ENCODE measurements around the gene TAF6.
A peak's percentile ranks its signal among the peaks of the same experiment; 100 is the strongest.

Gene TAF6

DNA sequence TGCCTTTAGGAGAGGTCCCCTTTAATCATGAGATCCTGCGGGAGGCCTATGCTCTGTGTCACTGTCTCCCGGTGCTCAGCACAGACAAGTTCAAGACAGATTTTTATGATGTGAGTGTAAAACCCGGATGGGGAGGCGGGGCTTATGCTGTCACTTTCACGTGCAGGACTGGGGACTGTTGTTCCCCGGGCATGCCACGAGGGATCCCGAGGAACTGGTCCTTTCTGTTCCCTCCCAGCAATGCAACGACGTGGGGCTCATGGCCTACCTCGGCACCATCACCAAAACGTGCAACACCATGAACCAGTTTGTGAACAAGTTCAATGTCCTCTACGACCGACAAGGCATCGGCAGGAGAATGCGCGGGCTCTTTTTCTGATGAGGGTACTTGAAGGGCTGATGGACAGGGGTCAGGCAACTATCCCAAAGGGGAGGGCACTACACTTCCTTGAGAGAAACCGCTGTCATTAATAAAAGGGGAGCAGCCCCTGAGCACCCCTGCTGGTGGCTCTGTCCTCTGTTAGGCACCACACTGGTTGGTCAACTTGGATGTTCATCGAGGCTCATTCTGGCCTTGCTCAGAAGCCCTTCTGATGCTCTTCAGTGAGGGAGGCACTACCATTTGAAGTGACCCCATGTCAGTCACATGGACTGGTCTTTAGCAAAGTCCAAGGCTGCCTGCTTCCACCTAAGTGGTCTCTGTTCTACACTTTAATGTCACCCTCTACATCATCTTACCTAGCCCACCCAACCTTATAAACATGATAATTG, 27.6 kb downstream of the TAF6 start:
- no peak for TF ChIP-seq ZBTB7A (IDR thresholded peaks at IDR 0.05; ENCODE audit: low read depth)
- TF ChIP-seq RAD21 (IDR thresholded peaks at IDR 0.05; ENCODE audit: low read depth): no peak
- TF ChIP-seq NFIC (IDR thresholded peaks at IDR 0.05): no peak
- TF ChIP-seq CREB1 (IDR thresholded peaks at IDR 0.05; ENCODE audit: low read depth): no peak
- TF ChIP-seq USF1 (IDR thresholded peaks at IDR 0.05): no peak
- TF ChIP-seq TEAD4 (IDR thresholded peaks at IDR 0.05): no peak
- TF ChIP-seq CEBPB (IDR thresholded peaks at IDR 0.05): no peak
- no peak for TF ChIP-seq EP300 (IDR thresholded peaks at IDR 0.05; ENCODE audit: borderline replicate concordance)
- TF ChIP-seq FOXM1 (IDR thresholded peaks at IDR 0.05; ENCODE audit: borderline replicate concordance, low read depth): no peak
- TF ChIP-seq, protein P1, sequence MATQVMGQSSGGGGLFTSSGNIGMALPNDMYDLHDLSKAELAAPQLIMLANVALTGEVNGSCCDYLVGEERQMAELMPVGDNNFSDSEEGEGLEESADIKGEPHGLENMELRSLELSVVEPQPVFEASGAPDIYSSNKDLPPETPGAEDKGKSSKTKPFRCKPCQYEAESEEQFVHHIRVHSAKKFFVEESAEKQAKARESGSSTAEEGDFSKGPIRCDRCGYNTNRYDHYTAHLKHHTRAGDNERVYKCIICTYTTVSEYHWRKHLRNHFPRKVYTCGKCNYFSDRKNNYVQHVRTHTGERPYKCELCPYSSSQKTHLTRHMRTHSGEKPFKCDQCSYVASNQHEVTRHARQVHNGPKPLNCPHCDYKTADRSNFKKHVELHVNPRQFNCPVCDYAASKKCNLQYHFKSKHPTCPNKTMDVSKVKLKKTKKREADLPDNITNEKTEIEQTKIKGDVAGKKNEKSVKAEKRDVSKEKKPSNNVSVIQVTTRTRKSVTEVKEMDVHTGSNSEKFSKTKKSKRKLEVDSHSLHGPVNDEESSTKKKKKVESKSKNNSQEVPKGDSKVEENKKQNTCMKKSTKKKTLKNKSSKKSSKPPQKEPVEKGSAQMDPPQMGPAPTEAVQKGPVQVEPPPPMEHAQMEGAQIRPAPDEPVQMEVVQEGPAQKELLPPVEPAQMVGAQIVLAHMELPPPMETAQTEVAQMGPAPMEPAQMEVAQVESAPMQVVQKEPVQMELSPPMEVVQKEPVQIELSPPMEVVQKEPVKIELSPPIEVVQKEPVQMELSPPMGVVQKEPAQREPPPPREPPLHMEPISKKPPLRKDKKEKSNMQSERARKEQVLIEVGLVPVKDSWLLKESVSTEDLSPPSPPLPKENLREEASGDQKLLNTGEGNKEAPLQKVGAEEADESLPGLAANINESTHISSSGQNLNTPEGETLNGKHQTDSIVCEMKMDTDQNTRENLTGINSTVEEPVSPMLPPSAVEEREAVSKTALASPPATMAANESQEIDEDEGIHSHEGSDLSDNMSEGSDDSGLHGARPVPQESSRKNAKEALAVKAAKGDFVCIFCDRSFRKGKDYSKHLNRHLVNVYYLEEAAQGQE (IDR thresholded peaks at IDR 0.05; ENCODE audit: low read depth): no peak

DNA sequence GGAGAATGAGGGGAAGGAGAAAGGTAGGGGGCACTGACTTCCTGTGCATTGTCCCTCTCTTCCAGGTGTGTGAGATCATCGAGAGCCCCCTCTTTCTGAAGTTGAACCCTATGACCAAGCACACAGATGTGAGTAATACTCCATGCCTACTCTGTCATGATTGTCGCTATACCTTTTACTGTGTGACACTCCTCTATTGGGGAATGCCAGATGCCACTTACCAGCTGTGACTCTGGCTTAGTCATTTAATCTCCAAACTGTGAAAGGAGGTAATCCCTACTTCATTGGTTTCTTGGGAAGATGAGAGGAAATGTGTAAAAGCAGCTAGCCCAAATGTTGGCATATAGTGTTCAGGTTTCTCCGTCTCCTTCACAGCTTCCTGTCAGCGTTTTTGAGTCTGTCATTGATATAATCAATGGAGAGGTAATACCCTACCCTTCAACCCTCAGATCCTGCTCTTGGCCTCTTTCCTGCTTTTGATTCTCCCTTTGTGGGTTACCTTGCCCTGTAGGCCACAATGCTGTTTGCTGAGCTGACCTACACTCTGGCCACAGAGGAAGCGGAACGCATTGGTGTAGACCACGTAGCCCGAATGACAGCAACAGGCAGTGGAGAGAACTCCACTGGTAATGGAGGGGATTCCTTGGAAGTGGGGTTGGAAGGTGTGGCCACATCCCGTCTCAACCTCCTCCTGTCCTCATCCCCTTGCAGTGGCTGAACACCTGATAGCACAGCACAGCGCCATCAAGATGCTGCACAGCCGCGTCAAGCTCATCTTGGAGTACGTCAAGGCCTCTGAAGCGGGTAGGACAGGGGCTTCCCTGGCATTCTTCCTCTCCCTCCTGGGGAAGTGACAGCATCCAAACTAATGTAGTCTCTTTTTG, 28.4 kb downstream of the TAF6 start:
- TF ChIP-seq FOXM1 (IDR thresholded peaks at IDR 0.05; ENCODE audit: borderline replicate concordance, low read depth): no peak

DNA sequence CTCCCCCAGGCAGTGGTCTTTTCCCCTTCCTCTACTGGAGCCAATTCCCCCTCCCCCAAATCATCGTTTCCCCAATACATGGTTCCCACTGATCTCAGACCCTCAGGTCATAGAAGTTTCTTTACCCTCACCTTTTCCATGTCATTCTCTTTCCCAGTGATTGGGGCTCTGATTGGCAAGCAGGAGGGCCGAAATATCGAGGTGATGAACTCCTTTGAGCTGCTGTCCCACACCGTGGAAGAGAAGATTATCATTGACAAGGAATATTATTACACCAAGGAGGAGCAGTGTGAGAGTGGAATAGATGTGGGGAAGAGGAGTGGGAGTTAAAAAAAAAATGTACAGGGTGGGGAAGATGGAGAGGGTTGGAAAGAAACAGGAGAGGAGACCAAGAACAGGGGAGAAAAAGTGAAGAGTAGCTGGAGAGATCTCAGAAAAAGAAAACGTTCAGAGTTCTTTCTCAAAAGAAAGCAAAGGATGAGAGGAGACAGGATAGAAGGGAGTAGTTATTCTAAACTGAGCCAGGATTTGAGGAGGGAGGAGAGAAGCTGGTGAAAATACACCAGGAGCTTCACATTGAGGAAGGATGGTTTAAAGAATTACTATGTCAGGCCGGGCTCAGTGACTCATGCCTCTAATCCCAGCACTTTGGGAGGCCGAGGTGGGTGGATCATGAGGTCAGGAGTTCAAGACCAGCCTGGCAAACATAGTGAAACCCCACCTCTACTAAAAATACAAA, 29.5 kb downstream of the TAF6 start:
- TF ChIP-seq CEBPB (IDR thresholded peaks at IDR 0.05) (no peak), RAD21 (IDR thresholded peaks at IDR 0.05; ENCODE audit: low read depth) (no peak), CREB1 (IDR thresholded peaks at IDR 0.05; ENCODE audit: low read depth) (no peak), TAF1 (IDR thresholded peaks at IDR 0.05; ENCODE audit: low read depth) (no peak), FOXM1 (IDR thresholded peaks at IDR 0.05; ENCODE audit: borderline replicate concordance, low read depth) (no peak), NFIC (IDR thresholded peaks at IDR 0.05) (no peak), ZBTB7A (IDR thresholded peaks at IDR 0.05; ENCODE audit: low read depth) (no peak), YY1 (IDR thresholded peaks at IDR 0.05; ENCODE audit: low read depth) (no peak), USF1 (IDR thresholded peaks at IDR 0.05) (no peak), TCF12 (IDR thresholded peaks at IDR 0.05; ENCODE audit: low read depth) (no peak), TEAD4 (IDR thresholded peaks at IDR 0.05) (no peak), EGR1 (IDR thresholded peaks at IDR 0.05) (no peak)

DNA sequence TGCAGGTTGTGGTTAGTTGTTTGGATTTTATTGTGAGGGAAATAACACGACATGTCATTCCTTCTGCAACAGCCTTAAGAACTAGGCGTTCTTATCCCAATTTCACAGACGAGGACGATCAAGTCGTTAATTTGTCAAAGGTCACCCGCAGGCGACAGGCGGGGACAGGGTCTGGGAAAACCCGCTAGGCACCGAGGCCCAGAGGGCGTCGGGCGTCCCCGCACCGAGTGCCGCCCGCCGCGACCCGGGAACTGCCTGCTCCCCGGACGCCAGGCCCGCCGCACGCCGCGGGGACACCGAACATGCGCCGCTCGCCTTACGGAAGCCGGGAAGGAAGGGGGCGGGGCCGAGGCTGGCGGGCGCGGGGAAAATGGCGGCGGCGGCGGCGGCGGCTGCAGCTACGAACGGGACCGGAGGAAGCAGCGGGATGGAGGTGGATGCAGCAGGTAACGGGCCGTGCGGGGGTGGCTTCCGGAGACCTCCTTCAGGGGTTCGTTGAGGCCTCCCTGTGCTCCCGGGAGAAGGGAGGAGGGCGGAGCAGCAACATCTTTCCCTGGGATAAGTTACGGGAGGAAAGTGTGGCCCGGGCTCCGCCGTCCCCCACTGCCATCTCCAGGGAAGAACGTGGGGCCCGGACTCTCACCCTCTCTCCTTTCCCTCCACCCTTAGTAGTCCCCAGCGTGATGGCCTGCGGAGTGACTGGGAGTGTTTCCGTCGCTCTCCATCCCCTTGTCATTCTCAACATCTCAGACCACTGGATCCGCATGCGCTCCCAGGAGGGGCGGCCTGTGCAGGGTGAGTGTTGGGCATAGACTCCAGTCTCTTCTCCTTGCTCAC, 30.3 kb downstream of the TAF6 start, which contains the start of gene COPS6:
TSS of gene COPS6 (plus strand) at position 349 of the 837 bp plus-strand sequence. CDS start at position 371, 22 bp downstream.
- 0 out of 2 replicates have a peak, but pooled peaks have one; percentile 15 for TF ChIP-seq TCF12 (IDR thresholded peaks at IDR 0.05; ENCODE audit: low read depth)
- no peak for TF ChIP-seq EP300 (IDR thresholded peaks at IDR 0.05; ENCODE audit: borderline replicate concordance)
- no peak for TF ChIP-seq FOXM1 (IDR thresholded peaks at IDR 0.05; ENCODE audit: borderline replicate concordance, low read depth)
- TF ChIP-seq, protein P2, sequence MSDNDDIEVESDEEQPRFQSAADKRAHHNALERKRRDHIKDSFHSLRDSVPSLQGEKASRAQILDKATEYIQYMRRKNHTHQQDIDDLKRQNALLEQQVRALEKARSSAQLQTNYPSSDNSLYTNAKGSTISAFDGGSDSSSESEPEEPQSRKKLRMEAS (IDR thresholded peaks at IDR 0.05): peak; percentile 92
- TF ChIP-seq, protein P1 (IDR thresholded peaks at IDR 0.05; ENCODE audit: low read depth): no peak
- TF ChIP-seq USF1 (IDR thresholded peaks at IDR 0.05): peak; percentile 39; the same call in 1 of the 2 replicates
- TF ChIP-seq TEAD4 (IDR thresholded peaks at IDR 0.05): peak; percentile 35; the same call in 1 of the 2 replicates
- TF ChIP-seq NFIC (IDR thresholded peaks at IDR 0.05): no peak; the same call in 1 of the 2 replicates
- TF ChIP-seq ZBTB7A (IDR thresholded peaks at IDR 0.05; ENCODE audit: low read depth): no peak
- TF ChIP-seq EGR1 (IDR thresholded peaks at IDR 0.05): peak; percentile 14; the same call in 1 of the 2 replicates
- peak; percentile 98 for TF ChIP-seq TAF1 (IDR thresholded peaks at IDR 0.05; ENCODE audit: low read depth)
- no peak for TF ChIP-seq RAD21 (IDR thresholded peaks at IDR 0.05; ENCODE audit: low read depth)
- TF ChIP-seq CREB1 (IDR thresholded peaks at IDR 0.05; ENCODE audit: low read depth): no peak
- TF ChIP-seq CEBPB (IDR thresholded peaks at IDR 0.05): no peak
- TF ChIP-seq YY1 (IDR thresholded peaks at IDR 0.05; ENCODE audit: low read depth): peak; percentile 97
